SKM-1 (cell line): Measurements from ENCODE around the gene SIPA1L3.

Source experiments
- DNase-seq: peaks from one replicate; lab custom pipeline; 2025; ENCODE audit not compliant: unreplicated experiment; lab: John Stamatoyannopoulos, UW

Gene SIPA1L3

GRCh38 chr19:38252941-38253691 lies 346.1 kb downstream of the SIPA1L3 start:
- no peak for DNase-seq

- no peak for DNase-seq
Observed at GRCh38 chr19:38253788-38254187, 346.8 kb downstream of the SIPA1L3 start.

- no peak for DNase-seq
Observed at GRCh38 chr19:38255383-38256014, 348.5 kb downstream of the SIPA1L3 start.
